Suppressor macrophage treated with lipopolysaccharide for 4 hours (primary cell): Measurements from ENCODE around the gene GNPTG.

Source experiments
- DNase-seq: peaks from one replicate; pipeline ENCODE4 v3.0.0-alpha.2; 2020

The GNPTG gene

GRCh38 chr16:1334739-1335138 is 17.0 kb upstream of the GNPTG start:
- no peak for DNase-seq

GRCh38 chr16:1335211-1335971 is 16.3 kb upstream of the GNPTG start:
- no peak for DNase-seq

- no peak for DNase-seq
These were observed 15.7 kb upstream of the GNPTG start for GRCh38 chr16:1335996-1336395.

GRCh38 chr16:1336619-1337018 is 15.1 kb upstream of the GNPTG start:
- no peak for DNase-seq

GRCh38 chr16:1337486-1337885 is 14.2 kb upstream of the GNPTG start:
- no peak for DNase-seq

- no peak for DNase-seq
These were observed 13.5 kb upstream of the GNPTG start for GRCh38 chr16:1338119-1338730.

- DNase-seq, result no peak
These were observed 12.7 kb upstream of the GNPTG start for GRCh38 chr16:1338855-1339675.

- no peak for DNase-seq
These were observed 10.8 kb upstream of the GNPTG start for GRCh38 chr16:1340730-1341494.

GRCh38 chr16:1341495-1342420 is 10.0 kb upstream of the GNPTG start:
- no peak for DNase-seq

- DNase-seq, result peak; percentile 95
These were observed 9.0 kb upstream of the GNPTG start for GRCh38 chr16:1342526-1343427.

GRCh38 chr16:1343428-1344242 is 8.1 kb upstream of the GNPTG start:
- no peak for DNase-seq

- DNase-seq, result no peak
These were observed 7.2 kb upstream of the GNPTG start for GRCh38 chr16:1344499-1344898.

GRCh38 chr16:1345087-1345486 is 6.6 kb upstream of the GNPTG start:
- DNase-seq, result no peak

- DNase-seq, result no peak
These were observed 5.9 kb upstream of the GNPTG start for GRCh38 chr16:1345651-1346421.

- DNase-seq, result no peak
These were observed 5.1 kb upstream of the GNPTG start for GRCh38 chr16:1346422-1347285.

GRCh38 chr16:1347286-1347855 is 4.4 kb upstream of the GNPTG start:
- no peak for DNase-seq

- DNase-seq, result no peak
These were observed 3.8 kb upstream of the GNPTG start for GRCh38 chr16:1347962-1348361.

- no peak for DNase-seq
These were observed 3.3 kb upstream of the GNPTG start for GRCh38 chr16:1348441-1348840.
